KMS-11 (cell line): Measurements from ENCODE around the gene PKN1.
"Not testable (repeated sequence)": the region's sequence is repeated elsewhere in the genome, so short reads cannot be mapped to it uniquely, and the experiment has no call there.

Experiments used
- H2AFZ ChIP-seq: fragments of 200-600 bp; sonication (generic); 2 replicates; pipeline ENCODE4 v1.6.1; 2016; ENCODE audit warnings: antibody characterized with exemption, mixed run types, low read depth
- H3K27ac ChIP-seq: fragments of 200-600 bp; sonication (generic); 2 replicates; pipeline ENCODE4 v1.6.1; 2016; ENCODE audit warnings: mild to moderate bottlenecking, mixed run types
- H3K27me3 ChIP-seq: fragments of 200-600 bp; sonication (generic); 2 replicates; pipeline ENCODE4 v1.6.1; 2017; ENCODE audit warnings: mild to moderate bottlenecking, low read depth, mixed run types, moderate library complexity; ENCODE audit not compliant: insufficient read depth
- H3K36me3 ChIP-seq: fragments of 200-600 bp; sonication (generic); 2 replicates; pipeline ENCODE4 v1.6.1; 2017; ENCODE audit warnings: mild to moderate bottlenecking, mixed run types; ENCODE audit not compliant: insufficient read depth
- H3K4me1 ChIP-seq: fragments of 200-600 bp; sonication (generic); 2 replicates; pipeline ENCODE4 v1.6.1; 2016; ENCODE audit warnings: mild to moderate bottlenecking, low read depth, mixed run types; ENCODE audit not compliant: poor library complexity, severe bottlenecking
- H3K4me2 ChIP-seq: fragments of 200-600 bp; sonication (generic); 2 replicates; pipeline ENCODE4 v1.7.0; 2016; ENCODE audit warnings: mild to moderate bottlenecking, mixed run types
- H3K4me3 ChIP-seq: fragments of 200-600 bp; sonication (generic); IDR thresholded peaks from 2 replicates; pipeline ENCODE4 v1.6.1; 2017; ENCODE audit warnings: low read depth, low read length, mixed read lengths; ENCODE audit not compliant: insufficient read depth
- H3K79me2 ChIP-seq: fragments of 200-600 bp; sonication (generic); 2 replicates; pipeline ENCODE4 v1.6.1; 2016; ENCODE audit warnings: low read depth, mixed run types; ENCODE audit not compliant: insufficient read depth
- H3K9ac ChIP-seq: fragments of 200-600 bp; sonication (generic); 2 replicates; pipeline ENCODE4 v1.6.1; 2016; ENCODE audit warnings: mild to moderate bottlenecking, mixed run types
- H4K20me1 ChIP-seq: fragments of 200-600 bp; sonication (generic); 2 replicates; pipeline ENCODE4 v1.6.1; 2016; ENCODE audit warnings: mild to moderate bottlenecking, mixed run types; ENCODE audit not compliant: insufficient read depth
- CTCF ChIP-seq: fragments of 200-600 bp; sonication (generic); conservative IDR thresholded peaks from 2 replicates; pipeline ENCODE4 v1.6.1; 2017; ENCODE audit warnings: low read depth, mild to moderate bottlenecking, antibody characterized with exemption, low read length, moderate library complexity, mixed read lengths

PKN1 gene

GRCh38 chr19:14402332-14403144 lies 30.6 kb upstream of the PKN1 start:
- no peak overlapping the region for H3K9ac ChIP-seq
- H3K4me1 ChIP-seq = no peaks in the 10 kb centered on the region
- H4K20me1 ChIP-seq = no peaks in the 10 kb centered on the region
- H2AFZ ChIP-seq = no peak overlapping the region
- no peak overlapping the region for H3K27ac ChIP-seq
- no peaks in the 10 kb centered on the region for H3K27me3 ChIP-seq
- TF ChIP-seq CTCF = no peak
- no peak overlapping the region for H3K4me3 ChIP-seq
- no peak overlapping the region for H3K4me2 ChIP-seq
- no peaks in the 10 kb centered on the region for H3K79me2 ChIP-seq
- H3K36me3 ChIP-seq = no peaks in the 10 kb centered on the region; the same call in 1 of the 2 replicates

GRCh38 chr19:14403145-14403930 lies 29.8 kb upstream of the PKN1 start:
- not testable (repeated sequence) for H3K36me3 ChIP-seq, H3K4me2 ChIP-seq, H3K27ac ChIP-seq, H3K4me3 ChIP-seq, H3K79me2 ChIP-seq, H2AFZ ChIP-seq, H3K27me3 ChIP-seq, H4K20me1 ChIP-seq, H3K9ac ChIP-seq, H3K4me1 ChIP-seq

GRCh38 chr19:14404312-14404711 lies 28.8 kb upstream of the PKN1 start:
- H3K9ac ChIP-seq = no peak overlapping the region
- no peaks in the 10 kb centered on the region for H3K27me3 ChIP-seq
- H2AFZ ChIP-seq = no peak overlapping the region
- H3K4me1 ChIP-seq = no peaks in the 10 kb centered on the region
- no peaks in the 10 kb centered on the region for H3K79me2 ChIP-seq
- H3K27ac ChIP-seq = no peak overlapping the region
- H3K4me2 ChIP-seq = no peak overlapping the region
- H3K4me3 ChIP-seq = no peak overlapping the region
- H3K36me3 ChIP-seq = peaks cover 8% of the 10 kb centered on the region; the same call in 1 of the 2 replicates
- TF ChIP-seq CTCF = no peak
- no peaks in the 10 kb centered on the region for H4K20me1 ChIP-seq

GRCh38 chr19:14405380-14405757 lies 27.7 kb upstream of the PKN1 start:
- no peak overlapping the region for H3K9ac ChIP-seq
- no peaks in the 10 kb centered on the region for H3K27me3 ChIP-seq
- H3K4me2 ChIP-seq = no peak overlapping the region
- no peaks in the 10 kb centered on the region for H4K20me1 ChIP-seq
- no peaks in the 10 kb centered on the region for H3K79me2 ChIP-seq
- H2AFZ ChIP-seq = no peak overlapping the region
- no peak overlapping the region for H3K4me3 ChIP-seq
- no peak for TF ChIP-seq CTCF
- no peaks in the 10 kb centered on the region for H3K4me1 ChIP-seq
- no peak overlapping the region for H3K27ac ChIP-seq
- peaks cover 8% of the 10 kb centered on the region; the same call in 1 of the 2 replicates for H3K36me3 ChIP-seq
